ENCODE results near the gene ABHD16B.
"Not testable (repeated sequence)": the region's sequence is repeated elsewhere in the genome, so short reads cannot be mapped to it uniquely, and the experiment has no call there.

The ABHD16B gene

GRCh38 chr20:63854766-63855362 is 6.4 kb upstream of the ABHD16B start:
- no peak for DNase-seq (ENCODE audit: low read depth in 1 of 2, low spot score in 1 of 2)

GRCh38 chr20:63855363-63856097 is 5.8 kb upstream of the ABHD16B start:
- DNase-seq (ENCODE audit: low read depth in 1 of 2, low spot score in 1 of 2): no peak

DNA sequence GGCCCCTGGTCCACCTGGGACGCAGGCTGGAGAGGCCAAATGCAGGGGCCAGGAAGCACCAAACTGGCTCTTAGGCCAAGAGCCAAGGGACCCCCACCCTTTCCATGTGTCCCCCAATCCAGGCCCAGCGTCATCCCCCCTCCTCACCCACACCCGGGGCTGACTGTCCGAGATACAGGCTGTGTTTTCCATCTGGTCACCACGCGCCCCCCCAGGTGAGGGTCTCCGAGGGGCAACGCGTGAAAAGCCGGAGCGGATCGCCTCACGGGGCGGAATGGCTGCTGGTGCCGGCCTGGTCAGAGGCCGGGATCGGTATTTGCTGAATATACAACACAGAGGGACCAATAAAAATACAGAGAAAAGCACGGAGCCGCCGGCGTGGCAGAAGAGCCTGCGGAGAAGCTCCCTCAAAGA is 5.2 kb upstream of the ABHD16B start:
- no peak for DNase-seq (ENCODE audit: low read depth in 1 of 2, low spot score in 1 of 2)

DNA sequence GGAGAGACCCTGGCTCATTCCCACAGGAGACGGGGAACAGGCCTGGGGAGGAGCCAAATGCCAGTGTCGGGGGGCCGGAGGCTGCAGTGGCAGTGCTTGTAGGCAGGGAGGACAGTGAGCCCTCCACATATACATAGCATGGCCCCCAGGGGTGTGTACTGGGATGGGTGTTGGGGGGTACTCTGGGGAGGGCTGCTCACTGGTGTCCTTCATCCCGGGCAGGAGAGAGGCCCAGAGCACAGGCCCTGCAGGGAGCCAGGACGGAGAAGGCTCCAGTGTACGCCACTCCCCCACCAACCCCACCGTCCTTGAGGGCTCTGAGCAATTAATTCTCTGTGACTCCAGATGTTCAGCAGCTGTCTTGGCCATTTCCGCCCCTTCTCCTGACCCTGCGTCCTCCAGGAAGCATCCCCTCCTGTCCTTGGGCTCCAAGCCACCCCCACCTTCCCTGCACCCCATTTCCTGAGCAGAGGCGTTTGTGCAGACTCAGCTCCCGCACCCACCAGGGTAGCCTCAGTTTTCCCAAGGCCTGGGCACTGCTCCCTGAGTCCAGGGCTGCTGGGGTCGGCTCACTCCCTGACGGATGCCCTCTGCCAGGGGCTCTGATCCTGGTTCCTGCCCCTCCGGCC is 3.4 kb upstream of the ABHD16B start:
- no peak for DNase-seq (ENCODE audit: low read depth in 1 of 2, low spot score in 1 of 2)

- no peak for DNase-seq (ENCODE audit: low read depth in 1 of 2, low spot score in 1 of 2)
These were observed 2.7 kb upstream of the ABHD16B start for GRCh38 chr20:63858393-63859165.

- no peak for DNase-seq (ENCODE audit: low read depth in 1 of 2, low spot score in 1 of 2)
These were observed 2.1 kb upstream of the ABHD16B start for GRCh38 chr20:63859166-63859699.

DNA sequence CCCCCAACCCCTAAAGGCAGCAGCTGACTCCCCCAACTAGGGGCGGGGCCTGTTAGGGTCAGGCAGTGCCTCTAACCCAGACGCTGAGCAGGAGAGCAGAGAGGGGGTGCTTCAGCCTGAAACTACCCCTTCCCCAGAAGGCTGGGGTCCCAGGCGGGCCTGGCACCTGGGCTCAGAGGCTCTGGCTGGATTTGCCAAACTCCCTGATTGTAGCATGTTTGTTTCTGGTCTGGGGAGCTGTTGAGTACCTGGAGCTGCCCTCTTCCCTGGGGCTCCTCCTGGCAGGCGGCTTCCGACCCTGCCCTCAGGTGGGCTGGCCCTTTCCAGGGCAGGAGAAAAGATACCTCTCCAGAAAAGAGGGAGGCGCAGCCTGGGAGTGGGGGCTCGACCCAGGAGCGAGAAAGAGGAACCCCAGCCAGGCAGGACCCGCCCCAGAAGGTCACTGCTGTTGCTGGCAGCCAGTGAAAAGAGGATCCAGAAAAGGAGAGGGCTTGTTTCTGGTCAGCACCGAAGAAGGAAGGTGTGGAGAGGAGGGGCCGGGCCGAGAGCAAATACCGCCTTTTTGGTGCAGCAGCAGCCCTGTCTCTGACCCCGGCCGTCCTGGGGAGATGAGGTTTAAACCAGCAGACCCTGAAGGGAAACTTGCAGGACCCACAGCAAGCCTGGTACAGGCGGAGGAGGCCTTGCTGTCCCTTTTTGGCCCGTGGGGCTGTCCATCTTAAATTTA is 810 bp upstream of the ABHD16B start:
- no peak for DNase-seq (ENCODE audit: low read depth in 1 of 2, low spot score in 1 of 2)

DNA sequence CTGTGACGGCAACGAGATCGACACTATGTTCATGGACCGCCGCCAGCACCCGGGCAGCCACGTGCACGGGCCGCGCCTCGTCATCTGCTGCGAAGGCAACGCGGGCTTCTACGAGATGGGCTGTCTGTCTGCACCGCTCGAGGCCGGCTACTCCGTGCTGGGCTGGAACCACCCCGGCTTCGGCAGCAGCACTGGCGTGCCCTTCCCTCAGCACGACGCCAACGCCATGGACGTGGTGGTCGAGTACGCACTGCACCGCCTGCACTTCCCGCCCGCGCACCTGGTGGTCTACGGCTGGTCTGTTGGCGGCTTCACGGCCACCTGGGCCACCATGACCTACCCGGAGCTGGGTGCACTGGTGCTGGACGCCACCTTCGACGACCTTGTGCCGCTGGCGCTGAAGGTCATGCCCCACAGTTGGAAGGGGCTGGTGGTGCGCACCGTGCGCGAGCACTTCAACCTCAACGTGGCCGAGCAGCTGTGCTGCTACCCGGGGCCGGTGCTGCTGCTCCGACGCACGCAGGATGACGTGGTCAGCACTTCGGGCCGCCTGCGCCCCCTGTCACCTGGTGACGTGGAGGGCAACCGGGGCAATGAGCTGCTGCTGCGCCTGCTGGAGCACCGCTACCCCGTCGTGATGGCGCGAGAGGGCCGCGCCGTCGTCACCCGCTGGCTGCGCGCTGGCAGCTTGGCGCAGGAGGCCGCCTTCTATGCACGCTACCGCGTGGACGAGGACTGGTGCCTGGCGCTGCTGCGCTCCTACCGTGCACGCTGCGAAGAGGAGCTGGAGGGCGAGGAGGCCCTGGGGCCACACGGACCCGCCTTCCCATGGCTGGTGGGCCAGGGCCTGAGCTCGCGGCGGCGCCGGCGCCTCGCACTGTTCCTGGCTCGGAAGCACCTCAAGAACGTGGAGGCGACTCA is 943 bp downstream of the ABHD16B start:
- DNase-seq (ENCODE audit: low read depth in 1 of 2, low spot score in 1 of 2): no peak

DNA sequence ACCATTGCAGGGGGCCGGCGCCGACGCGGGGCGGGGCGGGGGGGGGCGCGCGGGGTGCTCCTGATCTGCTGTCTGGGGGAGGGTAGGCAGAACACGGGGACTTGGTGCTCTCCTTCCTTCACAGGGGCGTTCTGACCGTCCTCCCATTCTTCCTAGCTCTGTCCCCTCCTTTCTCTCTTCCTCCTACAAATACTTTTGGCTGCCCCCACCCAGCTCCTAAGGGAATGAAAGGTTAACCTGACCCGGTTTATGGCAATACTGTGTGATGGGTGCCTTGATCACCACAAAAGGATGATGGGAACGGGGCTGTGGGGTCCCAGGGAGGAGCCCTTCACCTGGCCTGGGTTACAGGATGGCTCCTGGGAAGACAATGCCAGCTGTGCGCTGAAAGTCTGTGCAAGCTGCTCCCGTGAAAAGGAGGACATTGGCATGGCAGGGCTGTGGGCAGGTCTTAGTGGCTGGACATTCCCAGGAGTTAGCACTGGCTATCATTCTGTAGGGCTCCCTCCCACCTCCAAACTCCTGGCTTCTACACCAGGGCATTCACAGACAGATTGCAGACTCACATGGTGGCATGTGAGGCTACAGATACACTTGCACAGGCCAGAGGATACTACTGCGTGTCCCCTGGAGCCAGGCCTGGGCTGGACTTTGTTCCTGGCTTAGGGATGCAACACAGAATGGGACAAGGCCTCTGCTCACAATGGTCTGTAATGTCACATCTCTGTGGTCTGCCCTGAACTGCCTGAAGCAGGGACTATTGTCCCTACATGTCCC is 1.9 kb downstream of the ABHD16B start:
- no peak for DNase-seq (ENCODE audit: low read depth in 1 of 2, low spot score in 1 of 2)

GRCh38 chr20:63863798-63864544 is 2.7 kb downstream of the ABHD16B start:
- DNase-seq (ENCODE audit: low read depth in 1 of 2, low spot score in 1 of 2): peak; percentile 51 to 73

DNA sequence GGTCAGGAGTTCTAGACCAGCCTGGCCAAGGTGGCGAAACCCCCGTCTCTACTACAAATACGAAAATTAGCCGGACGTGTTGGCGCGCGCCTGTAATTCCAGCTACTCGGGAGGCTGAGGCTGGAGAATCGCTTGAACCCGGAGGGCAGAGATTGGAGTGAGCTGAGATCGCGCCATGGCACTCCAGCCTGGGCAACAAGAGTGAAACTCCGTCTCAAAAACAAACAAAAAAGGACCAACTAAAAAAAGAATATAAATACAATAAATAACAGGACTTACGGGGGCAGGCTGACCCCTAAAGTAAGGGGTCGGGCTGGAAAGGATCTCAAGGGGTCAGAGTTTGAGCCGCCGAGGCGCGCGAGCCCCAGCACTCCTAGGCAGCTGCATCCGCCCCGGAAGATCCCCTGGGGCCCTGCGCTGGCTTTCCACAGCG is 3.3 kb downstream of the ABHD16B start:
- DNase-seq (ENCODE audit: low read depth in 1 of 2, low spot score in 1 of 2): no peak

DNA sequence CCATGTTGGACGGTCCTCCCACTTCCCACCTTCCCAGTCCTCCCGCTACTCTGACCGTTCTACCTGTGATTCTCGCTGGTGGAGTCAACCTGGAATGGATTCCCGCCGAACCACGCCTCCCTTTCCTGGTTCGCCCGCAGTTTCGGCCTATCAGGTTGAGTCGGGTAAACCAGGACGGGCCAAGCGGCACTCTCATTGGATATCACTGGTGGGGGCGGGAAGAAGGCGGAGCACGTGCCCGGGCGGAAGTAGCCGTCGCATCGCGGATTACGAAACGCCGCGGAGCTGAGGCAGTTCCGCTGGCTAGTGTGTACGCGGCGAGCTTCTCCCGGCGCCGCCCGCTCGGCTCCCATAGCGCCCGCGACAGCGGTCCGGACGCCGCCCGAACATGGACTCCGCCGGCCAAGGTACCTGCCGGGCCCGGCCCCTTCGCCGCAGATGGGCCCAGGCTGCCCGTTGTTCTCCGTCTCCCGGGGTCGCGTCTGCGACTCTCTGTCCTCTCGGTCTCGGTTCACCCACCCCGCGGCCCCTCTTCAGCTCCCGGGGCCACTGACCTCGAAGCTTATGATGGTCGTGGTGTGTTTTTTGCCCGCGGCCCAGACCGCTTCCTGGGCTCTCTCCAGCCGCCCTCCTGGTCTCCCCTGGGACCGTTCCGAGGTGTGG is 3.8 kb downstream of the ABHD16B start, which contains the start of gene TPD52L2:
Gene TPD52L2 (plus strand): TSS at position 293 of the 663 bp plus-strand sequence. CDS start 96 bp downstream, at position 389.
- DNase-seq (ENCODE audit: low read depth in 1 of 2, low spot score in 1 of 2): peak; percentile 90 to 98

GRCh38 chr20:63867042-63867441 is 5.7 kb downstream of the ABHD16B start:
- not testable (repeated sequence) for DNase-seq (ENCODE audit: low read depth in 1 of 2, low spot score in 1 of 2)

DNA sequence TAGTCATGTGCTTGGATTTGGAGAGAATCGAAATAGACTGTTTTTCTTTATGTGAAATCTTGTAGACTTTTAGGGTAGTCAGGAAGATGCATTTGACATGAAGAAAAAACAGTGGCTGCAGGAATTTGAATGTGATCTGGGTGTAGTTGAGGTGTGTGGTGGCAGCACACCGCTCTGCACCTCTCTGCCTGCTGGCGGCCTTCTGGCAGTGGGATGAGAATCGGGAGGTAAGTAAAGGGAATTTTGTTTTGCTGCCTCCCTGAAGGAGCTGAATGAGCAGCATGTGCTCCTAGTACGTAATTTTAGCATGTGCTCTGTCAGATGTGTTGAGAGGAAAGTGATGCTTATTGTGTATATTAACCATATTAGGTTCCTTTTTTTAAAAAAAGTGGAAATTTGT is 7.0 kb downstream of the ABHD16B start:
- DNase-seq (ENCODE audit: low read depth in 1 of 2, low spot score in 1 of 2): no peak

DNA sequence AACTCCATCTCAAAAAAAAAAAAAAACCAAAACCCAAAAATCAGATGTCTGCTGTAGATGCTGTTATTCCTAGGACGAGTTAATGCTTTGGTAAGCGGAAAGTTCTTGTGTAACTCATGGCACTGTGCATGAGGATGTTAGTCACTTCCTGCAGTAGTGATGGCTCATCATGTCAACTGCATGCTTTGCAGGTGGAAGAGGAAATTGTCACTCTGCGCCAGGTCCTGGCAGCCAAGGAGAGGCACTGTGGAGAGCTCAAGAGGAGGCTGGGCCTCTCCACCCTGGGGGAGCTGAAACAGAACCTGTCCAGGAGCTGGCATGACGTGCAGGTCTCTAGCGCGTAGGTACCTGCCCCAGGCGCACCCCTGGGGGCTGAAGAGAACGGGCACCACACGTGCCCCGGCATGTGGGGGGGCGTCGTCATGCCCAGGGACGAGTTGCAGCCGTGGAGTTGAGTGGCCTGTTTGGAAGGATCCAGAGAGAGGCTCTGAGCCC is 12.2 kb downstream of the ABHD16B start:
- peak in 1 of 2 donors; percentile 52 for DNase-seq (ENCODE audit: low read depth in 1 of 2, low spot score in 1 of 2)

- not testable (repeated sequence) for DNase-seq (ENCODE audit: low read depth in 1 of 2, low spot score in 1 of 2)
These were observed 12.9 kb downstream of the ABHD16B start for GRCh38 chr20:63874241-63874640.

- DNase-seq (ENCODE audit: low read depth in 1 of 2, low spot score in 1 of 2): no peak
These were observed 15.3 kb downstream of the ABHD16B start for GRCh38 chr20:63876489-63877036.
